Measurements from ENCODE around the gene FPR2. TPM values are rescaled to one million over a fixed set of nuclear protein-coding genes. Genes with fewer than 3 reads are reported as not detected.

The FPR2 gene
- total RNA-seq, 1 donor from 2014 or later: 0.95 TPM

Other genes with a start within 250 kb of the FPR2 start
- 0.24 TPM for gene SIGLEC6, start 229.5 kb upstream of the FPR2 start, total RNA-seq
- gene ZNF175, start 189.9 kb upstream of the FPR2 start, total RNA-seq: 7.4 TPM
- gene SIGLEC5, start 130.8 kb upstream of the FPR2 start, total RNA-seq: not detected
- gene SIGLEC14, start 114.4 kb upstream of the FPR2 start, total RNA-seq: 1.2 TPM
- 14.6 TPM for gene SPACA6, start 67.8 kb upstream of the FPR2 start, total RNA-seq
- gene HAS1, start 37.2 kb upstream of the FPR2 start, total RNA-seq: 0.57 TPM
- gene FPR1, start 9.3 kb upstream of the FPR2 start, total RNA-seq: 5.3 TPM
- 7.2 TPM for gene FPR3, start 34.0 kb downstream of the FPR2 start, total RNA-seq
- gene ZNF577, start 126.8 kb downstream of the FPR2 start, total RNA-seq: 8.4 TPM
- gene ZNF649, start 143.8 kb downstream of the FPR2 start, total RNA-seq: 8.8 TPM
- 3.7 TPM for gene ZNF613, start 166.3 kb downstream of the FPR2 start, total RNA-seq
- gene ZNF350, start 225.7 kb downstream of the FPR2 start, total RNA-seq: 7.3 TPM
- 11.9 TPM for gene ZNF615, start 247.0 kb downstream of the FPR2 start, total RNA-seq